ENCODE measurements around the gene RNF150.

The RNF150 gene

DNA sequence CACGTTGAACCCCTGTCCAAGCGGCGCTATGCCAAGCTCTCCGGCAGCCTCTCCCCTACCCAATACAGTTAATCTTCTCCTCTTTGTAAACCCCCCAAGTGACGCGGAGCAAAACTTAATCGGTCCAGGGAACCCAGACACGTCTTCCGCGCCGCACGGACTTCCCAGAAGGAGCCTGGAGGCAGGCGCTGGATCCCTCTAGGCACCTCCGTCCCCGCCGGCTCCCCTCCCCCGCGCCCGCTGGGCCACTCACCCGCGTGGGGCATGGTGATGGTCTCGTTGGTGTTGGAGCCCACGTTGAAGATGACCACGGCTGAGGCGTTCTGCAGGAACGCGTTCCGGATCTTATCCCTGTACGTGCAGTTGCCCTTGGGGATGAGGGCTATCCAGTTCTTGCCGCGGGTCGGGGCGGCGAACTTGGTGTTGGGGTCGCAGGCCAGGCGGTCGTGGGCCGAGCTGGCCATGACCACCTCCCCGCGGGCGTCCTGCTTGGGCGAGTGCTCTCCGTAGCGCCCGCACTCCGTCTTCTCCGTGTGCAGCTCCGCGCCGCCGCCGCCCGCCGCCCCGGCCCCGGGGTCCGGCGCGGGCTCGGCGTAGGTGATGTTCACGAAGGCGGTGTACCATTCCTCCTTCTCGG lies 1.1 kb downstream of the RNF150 start:
- in situ Hi-C loops (cut with HindIII; ENCODE audit: low sequenced_read_pairs) = loop anchor here (5.0 kb wide), 1 partner anchor 250 kb away; no protein-coding TSS in a partner anchor

DNA sequence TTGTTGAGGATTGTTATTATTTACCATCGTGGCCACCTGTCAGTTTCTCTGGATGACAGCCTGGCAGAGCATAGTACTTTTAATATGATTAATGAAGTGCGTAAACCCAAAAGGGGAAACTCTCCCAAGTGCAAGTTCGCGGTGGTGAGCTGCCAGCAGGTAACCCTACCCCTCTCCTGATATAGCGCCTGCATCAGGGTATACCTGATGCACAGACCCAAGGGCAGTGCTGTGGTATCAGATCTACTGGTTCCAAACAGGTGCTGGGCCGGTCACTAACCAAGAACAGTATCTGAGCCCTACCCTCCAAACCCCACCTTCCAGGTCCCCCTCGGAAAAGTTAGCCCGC lies 1.6 kb downstream of the RNF150 start:
- in situ Hi-C loops (cut with HindIII; ENCODE audit: low sequenced_read_pairs) = loop anchor here (5.0 kb wide), 1 partner anchor 249 kb away; no protein-coding TSS in a partner anchor

DNA sequence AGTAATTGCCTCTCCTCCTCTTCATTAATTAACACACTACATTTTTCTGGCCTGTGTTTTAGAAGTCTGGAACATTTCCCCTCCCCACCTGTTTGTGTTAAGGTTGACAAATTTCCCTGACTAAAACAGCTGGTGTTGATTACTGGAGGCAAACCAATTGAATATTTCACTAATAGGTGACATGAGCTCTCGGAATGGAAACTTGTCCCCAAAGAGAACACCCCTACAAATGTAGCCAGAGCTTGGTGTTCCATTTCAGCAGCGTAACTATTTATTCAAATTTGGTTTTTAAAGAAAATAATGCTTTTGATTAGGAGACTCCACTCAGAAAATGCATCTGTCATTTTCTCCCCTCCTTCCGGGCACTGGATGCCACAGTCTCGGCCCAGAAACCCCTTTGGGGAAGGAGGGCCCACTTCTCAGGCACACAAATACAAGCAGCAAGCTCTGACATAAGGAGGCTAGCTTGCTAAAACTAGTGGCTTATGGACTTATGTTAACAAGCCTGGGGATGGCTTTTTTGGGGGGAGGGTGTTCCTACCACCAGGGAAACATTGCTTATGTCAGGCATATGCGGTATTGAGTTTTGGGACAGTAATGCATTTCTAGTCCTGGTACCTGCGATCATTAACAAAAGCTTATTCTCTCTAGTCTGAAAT lies 2.2 kb downstream of the RNF150 start:
- in situ Hi-C loops (cut with HindIII; ENCODE audit: low sequenced_read_pairs) = loop anchor here (5.0 kb wide), 1 partner anchor 249 kb away; no protein-coding TSS in a partner anchor

DNA sequence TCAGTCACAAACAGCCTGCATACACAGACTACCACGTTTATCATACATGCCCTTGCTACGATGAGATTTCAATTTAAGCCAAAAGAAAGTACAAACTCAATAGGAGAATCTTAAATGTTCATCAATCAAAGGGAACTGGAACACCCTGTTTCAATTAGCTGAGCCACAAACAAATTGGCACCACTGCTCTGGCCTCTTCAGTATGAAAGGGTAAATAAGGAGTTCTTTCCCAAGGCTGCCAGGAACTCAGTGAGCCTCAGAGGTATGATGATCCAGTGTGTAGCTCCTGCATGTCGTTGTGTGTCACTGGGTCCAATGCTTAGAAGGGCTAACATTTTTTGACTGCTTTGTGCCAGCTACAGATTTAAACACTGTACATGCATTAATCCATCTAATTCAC lies 5.4 kb downstream of the RNF150 start:
- in situ Hi-C loops (cut with HindIII; ENCODE audit: low sequenced_read_pairs) = no loop called here

DNA sequence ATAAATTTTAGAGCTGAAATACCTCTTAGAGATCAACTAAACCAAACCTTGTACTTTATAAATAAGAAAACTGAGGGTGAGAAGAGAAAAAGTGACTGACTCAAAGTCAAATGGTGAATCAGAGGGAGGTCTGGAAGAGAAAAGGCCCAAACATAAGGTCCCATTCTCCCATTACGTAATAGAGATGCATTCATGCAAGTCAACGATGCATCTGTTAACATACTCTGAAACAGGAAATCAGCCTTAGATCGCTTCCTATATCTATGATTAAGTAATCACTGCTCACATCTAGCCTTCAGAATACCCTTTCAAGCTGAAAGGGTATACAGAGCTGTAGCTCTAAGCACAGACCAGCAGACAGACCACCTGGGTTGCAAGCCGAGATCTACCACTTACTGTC lies 6.5 kb downstream of the RNF150 start:
- in situ Hi-C loops (cut with HindIII; ENCODE audit: low sequenced_read_pairs) = no loop called here

DNA sequence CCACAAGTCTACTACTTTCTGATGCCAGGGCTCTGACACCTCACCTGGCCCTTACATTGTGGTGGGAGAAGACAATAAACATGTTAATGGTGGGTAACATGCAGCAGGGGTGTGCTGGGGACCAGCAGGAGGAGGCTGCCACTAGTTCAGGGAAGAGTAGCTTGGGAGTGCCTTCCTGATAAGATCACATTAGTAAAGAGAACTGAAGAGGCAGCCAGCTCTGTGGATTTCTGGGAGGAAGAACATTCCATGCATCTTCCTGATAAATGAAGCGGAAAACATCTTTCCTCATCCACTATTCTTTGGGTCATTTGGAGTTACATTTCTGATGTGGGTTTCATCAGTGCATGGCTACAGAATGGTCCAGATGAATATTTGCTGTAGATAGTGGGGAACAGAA lies 9.0 kb downstream of the RNF150 start:
- in situ Hi-C loops (cut with HindIII; ENCODE audit: low sequenced_read_pairs) = no loop called here

DNA sequence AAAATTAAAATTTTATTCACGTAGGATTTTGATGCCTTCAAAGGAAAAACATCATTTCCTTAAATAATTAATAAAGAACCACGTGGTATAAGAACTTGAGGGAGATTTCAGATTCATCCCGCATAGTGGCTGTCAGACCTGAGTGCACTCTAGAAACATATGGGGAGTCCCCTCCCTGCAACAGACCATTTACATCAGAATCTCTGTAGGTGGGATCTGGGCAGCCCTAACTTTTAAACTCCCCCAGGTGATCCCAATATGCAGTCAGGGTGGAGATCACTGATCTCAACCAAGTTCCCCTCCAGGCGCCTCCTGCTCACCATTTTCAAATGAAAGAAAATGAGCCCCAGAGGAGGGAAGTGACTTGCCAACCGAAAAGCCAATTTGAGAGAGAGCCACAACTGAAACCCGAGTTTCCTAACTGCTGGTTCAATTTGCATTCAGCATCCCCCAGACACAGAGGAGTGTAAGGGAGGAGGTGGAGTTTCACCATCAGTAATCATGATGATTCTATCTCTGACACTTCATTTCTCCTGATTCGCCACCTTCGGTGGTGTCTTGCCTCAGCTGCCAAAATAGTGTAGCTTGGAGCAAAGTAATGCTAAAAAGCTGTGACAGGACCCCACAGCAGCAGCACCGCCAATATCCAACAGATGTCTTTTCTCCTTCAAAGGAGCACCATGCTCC lies 11.4 kb downstream of the RNF150 start:
- in situ Hi-C loops (cut with HindIII; ENCODE audit: low sequenced_read_pairs) = no loop called here

DNA sequence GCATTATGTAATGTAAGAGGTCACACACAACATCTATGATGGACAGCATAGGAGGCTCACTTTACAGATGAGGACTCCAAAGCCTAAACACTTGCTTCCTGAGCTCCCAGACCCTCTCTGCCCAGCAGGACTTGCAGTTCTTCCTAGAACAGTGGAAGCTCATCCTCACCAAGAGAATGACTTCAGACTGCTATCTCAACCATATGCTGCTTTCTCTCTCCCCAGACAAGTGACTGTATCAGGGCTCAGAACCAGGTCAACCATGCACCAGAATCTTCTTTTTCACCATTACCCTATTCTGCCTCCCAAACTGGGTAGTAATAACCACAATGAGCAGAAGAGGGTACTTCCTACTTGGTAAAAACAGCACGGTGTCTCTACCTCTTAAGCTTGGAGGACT lies 12.2 kb downstream of the RNF150 start:
- in situ Hi-C loops (cut with HindIII; ENCODE audit: low sequenced_read_pairs) = no loop called here

DNA sequence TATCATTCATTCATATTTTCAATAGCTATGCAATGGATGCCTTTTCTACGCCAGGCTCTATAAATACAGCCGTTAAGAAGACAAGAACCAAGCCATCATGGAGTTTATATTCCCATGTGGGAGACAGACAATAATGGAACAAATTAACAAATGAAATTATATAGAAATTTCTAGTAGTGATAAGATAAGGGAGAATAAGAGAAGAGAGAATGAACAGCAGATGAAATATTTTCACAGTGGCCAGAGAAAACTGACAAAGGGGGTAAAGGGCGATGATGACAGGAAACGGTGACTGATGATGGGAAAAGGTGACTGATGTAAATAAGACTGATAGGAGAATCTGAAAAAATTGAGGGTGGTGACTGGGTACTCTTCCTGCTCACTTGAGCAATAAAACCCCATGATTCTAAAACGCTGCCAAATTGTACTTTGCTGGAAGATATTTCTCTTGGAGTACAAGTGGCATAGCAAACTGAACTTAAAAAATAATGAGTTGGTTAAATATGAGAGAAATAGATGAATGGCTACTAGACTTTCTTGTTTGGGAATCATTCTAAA lies 13.2 kb downstream of the RNF150 start:
- in situ Hi-C loops (cut with HindIII; ENCODE audit: low sequenced_read_pairs) = no loop called here

DNA sequence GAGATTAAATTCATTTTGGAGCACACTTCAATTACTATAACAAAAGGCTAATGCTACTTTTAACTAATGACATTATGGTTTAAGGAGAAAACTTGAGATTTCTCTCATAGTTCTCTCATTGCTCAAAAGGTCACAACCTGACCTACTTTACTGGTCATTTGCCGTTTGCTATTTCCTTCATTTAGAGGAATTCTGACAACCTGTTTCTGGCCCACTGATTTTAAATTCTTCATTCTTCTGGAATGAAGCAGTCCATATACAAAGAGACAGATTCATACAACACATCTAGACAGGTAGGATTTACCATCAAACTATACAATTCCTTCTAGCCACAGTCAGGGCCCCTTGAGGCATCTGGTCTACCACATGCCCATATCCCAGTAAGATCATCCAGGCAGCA lies 14.2 kb downstream of the RNF150 start:
- in situ Hi-C loops (cut with HindIII; ENCODE audit: low sequenced_read_pairs) = no loop called here

DNA sequence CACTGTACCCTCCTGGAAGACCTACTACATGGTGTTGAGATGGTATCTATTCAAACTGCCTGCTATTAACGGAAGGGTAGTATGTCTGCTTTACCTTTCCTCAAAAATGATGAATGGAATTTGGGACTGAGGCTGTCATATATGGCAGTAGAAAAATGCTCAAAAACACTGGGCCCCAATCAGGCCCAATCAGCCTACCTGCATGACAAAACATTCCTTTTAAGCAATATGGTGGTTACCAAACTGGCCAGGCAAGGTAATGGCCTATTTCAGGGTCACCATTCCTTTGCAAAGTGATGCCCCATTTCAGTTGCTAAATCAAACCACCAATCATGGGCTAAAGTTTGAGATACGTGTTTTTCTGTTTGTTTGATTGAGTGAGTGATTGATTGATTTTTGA lies 14.9 kb downstream of the RNF150 start:
- in situ Hi-C loops (cut with HindIII; ENCODE audit: low sequenced_read_pairs) = no loop called here

DNA sequence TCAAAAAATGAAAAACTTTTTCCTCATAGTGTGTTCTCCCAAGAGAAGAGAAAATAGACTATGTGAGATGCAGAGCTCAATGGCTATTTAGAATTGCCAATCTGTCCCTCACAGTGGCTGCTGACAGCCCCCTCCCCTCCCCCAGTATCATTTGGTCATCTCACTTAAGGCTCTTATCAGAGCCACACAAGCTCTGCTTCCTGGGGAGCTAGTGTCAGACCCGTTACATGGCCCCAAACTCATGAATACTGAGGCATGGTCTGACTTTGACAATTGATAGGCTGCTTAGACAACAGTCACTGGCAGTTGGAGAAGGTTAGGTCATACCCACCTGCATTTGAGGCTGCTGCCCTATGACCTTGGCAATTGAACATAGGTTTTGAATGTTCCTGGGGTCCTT lies 15.3 kb downstream of the RNF150 start:
- in situ Hi-C loops (cut with HindIII; ENCODE audit: low sequenced_read_pairs) = no loop called here

DNA sequence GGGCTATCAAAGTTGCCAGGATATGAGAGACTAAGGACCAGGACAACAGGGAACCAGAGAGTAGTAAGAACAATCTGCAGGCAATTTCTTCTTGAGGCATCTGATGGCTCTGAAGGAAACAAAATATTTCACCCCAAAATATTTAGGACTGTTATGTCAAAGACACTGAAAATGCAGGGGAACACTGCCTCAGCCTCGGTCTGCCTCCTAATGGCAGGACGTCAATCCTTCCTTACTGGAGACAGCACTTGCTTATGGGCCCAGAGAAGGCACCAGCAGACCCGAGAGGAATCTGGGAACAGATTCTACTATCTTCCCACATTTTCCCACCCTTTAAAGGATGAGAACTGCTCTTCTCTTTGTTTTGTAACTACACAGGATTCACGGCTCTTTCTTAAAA lies 23.3 kb downstream of the RNF150 start:
- in situ Hi-C loops (cut with HindIII; ENCODE audit: low sequenced_read_pairs) = no loop called here

DNA sequence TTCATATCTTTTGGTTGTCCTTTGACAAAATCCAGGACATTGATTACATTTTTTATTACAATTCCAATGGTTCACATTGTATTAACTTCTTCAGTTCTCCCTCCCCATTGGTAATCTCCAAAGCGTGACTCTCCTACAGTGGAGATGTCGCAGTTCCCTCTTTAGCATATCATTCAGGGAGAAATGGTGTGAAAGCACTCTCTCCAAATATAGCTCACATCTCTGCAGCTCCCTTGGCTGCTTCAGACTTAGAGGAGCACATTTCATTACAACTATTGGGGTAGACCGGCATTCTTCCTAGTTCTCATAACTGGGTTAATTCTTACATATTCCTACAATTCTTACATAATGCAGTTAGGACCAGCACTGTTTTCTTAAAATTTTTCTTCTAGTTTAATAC lies 25.3 kb downstream of the RNF150 start:
- in situ Hi-C loops (cut with HindIII; ENCODE audit: low sequenced_read_pairs) = no loop called here

DNA sequence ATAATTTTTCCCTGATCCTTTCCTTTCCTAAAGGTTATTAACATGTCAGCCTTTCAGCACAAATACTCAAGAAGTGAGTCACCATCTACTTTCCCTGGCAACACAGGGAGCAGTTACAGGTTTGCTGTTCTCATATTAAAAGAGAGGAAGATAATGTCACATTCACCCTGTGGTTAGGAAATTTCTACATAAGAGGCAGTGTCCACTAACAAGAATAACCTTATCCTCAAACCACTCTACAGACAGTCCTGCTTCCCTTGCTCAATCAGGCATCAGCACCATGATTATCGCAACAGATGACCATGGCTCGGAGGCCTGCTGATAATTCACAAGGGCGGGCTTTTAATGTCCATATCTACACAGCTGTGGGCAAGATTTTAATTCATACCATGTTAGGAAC lies 30.9 kb downstream of the RNF150 start:
- in situ Hi-C loops (cut with HindIII; ENCODE audit: low sequenced_read_pairs) = no loop called here

DNA sequence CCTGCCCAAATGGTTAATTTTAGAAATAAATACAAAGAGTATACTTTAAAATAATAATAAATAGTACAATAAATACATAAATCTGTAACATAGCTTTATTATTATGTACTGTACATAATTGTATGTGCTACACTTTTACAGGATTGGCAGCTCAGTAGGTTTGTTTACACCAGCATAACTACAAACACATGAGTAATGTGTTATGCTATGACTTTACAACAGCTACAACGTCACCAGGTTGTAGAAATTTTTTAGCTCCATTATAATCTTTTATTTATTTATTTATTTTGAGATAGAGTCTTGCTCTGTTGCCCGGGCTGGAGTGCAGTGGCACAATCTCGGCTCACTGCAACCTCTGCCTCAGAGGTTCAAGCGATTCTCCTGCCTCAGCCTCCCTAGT lies 31.8 kb downstream of the RNF150 start:
- in situ Hi-C loops (cut with HindIII; ENCODE audit: low sequenced_read_pairs) = no loop called here

DNA sequence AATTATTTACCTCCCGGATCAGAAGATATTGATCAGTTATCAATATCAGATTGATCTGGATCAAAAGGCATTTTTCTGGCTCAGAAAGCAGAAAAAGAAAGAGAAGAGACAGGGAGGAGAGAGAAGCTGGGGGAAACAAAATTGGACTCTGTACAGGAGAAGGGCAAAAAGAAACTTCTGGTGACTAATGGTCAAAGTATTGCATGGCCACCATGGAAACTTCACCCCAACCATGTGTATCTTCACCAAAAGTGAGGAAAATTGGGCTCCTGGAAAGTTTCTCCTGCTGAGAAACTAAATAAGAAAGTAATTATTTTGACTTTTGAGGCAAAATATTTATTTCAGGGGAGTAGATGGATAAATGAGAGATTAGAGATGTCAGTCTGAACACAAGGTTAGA lies 33.9 kb downstream of the RNF150 start:
- in situ Hi-C loops (cut with HindIII; ENCODE audit: low sequenced_read_pairs) = no loop called here

DNA sequence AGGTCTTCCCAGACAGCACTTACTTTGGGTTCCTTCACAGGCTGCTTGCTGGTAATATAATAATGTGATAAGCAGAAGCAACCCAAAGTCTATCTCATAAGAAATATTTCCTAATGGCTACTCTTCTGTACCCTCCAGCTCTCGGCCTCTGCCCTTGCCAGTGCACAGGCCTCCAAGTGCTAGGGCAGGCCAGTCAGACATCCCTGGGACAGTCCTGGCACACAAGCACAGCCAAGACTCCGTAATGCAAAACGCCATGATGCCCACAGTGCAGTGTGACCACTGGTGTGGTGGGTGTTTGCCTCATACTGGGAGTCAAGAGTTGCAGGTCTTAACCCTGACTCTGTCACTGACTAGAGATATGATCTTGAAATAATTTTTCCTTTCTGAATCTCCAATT lies 35.1 kb downstream of the RNF150 start:
- in situ Hi-C loops (cut with HindIII; ENCODE audit: low sequenced_read_pairs) = no loop called here

DNA sequence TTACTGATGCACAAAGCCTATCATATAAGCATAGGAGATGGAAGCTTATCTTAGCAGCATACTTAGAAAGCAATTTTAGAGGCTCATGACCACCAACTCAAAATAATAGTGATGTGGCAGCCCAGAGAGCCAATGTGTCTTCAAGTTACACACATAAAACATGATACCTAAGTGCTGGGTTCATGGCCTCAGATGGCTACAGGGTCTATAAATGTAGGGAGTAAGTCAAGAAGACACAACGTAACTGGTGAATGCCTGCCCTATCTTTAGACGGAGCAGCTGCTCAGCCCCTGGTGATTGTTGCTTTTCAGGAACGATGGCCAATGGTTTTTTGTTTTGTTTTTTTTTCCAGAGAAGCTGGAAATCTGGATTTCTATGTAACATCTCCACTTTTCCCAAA lies 42.8 kb downstream of the RNF150 start:
- in situ Hi-C loops (cut with HindIII; ENCODE audit: low sequenced_read_pairs) = no loop called here

DNA sequence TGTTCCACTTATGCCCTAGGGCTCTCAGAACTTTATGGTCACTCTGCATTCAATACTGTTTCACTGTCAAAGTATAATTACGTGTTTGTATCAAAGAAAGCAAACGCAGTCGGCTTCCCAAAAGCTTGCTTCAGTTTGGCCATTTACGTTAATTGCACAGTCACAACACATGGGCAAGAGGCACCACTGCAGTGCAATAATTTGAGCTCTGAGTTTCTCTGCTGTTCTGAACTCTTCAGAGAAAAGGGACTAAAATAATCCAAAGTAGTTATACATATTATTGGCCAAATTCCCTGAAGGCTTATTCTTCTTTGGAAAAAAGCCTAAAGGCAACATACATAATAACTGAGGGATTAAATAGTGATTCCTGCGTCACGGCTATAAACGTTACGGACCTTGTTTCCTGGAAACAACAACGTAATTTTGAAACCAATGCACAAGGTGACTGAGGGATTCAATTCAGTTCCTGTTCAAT lies 51.3 kb downstream of the RNF150 start:
- in situ Hi-C loops (cut with HindIII; ENCODE audit: low sequenced_read_pairs) = loop anchor here (5.0 kb wide), 1 partner anchor 70 kb away; no protein-coding TSS in a partner anchor

DNA sequence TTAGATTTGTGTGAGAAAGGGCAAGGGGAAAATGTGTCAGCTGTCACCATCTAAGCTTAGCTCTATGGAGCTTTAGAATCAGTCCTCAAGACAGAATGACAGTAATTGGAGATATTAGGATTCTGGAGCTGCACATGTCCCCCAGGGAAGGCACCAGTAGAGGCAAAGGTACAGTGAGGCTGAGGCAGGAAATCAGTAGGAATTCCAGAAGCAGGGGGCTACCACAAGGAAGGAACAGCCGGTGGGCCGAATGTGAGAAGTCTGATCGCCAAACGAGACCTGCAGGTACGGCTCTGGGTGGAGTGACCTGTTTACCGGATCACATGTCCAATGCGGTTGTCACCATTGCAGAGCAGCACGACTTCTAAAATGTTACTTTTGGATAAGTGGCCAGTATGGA lies 52.6 kb downstream of the RNF150 start:
- in situ Hi-C loops (cut with HindIII; ENCODE audit: low sequenced_read_pairs) = loop anchor here (5.0 kb wide), 1 partner anchor 68 kb away; no protein-coding TSS in a partner anchor

Data from endothelial cell of hepatic sinusoid (primary cell).